K562 (cell line): ENCODE data around the gene S100A7A. TPM values are rescaled to one million over a fixed set of nuclear protein-coding genes. Genes with fewer than 3 reads are reported as not detected.

Experiments
- ATF3 ChIP-seq, 2 experiments: fragments of 450-650 bp in 1 of 2; sonication (generic) in 1 of 2; formaldehyde crosslinking in 1 of 2; IDR thresholded peaks in 1 of 2; conservative IDR thresholded peaks in 1 of 2; 2 replicates each; pipeline versions ENCODE4 v1.6.1 to v1.8.1; 2016 to 2023; ENCODE audit warnings: mild to moderate bottlenecking in 2 of 2, moderate library complexity in 2 of 2, inconsistent platforms in 1 of 2, missing genetic modification reagents in 1 of 2
- ATF4 ChIP-seq: fragments of 450-650 bp; formaldehyde crosslinking; IDR thresholded peaks from 2 replicates; pipeline ENCODE4 v1.4.0; 2022; ENCODE audit warnings: mild to moderate bottlenecking, moderate library complexity
- BRF1 ChIP-seq: IDR thresholded peaks from 3 replicates; pipeline ENCODE4 v1.6.1; 2011; ENCODE audit warnings: borderline replicate concordance, mild to moderate bottlenecking; ENCODE audit not compliant: insufficient read length; ENCODE audit errors: extremely low read depth
- CBX3 ChIP-seq, 2 experiments: IDR thresholded peaks; 1 replicate in 1 of 2; 2 replicates in 1 of 2; pipeline ENCODE4 v1.6.1; 2012; ENCODE audit warnings: inconsistent platforms in 2 of 2, low read length in 2 of 2, borderline replicate concordance in 1 of 2, control low read depth in 1 of 2
- E2F5 ChIP-seq: sonication (generic); formaldehyde crosslinking; IDR thresholded peaks from 2 replicates; pipeline ENCODE4 v1.8.0; 2022; ENCODE audit warnings: mild to moderate bottlenecking, missing genetic modification reagents
- ETV6 ChIP-seq, 3 experiments: fragments of 150-350 bp in 1 of 3; sonication (generic) in 1 of 3; formaldehyde crosslinking in 1 of 3; IDR thresholded peaks; 2 replicates each; pipeline versions ENCODE4 v1.6.1 to v1.8.0; 2014 to 2022; ENCODE audit warnings: borderline replicate concordance in 2 of 3, low read depth in 2 of 3, antibody characterized with exemption in 1 of 3, low read length in 1 of 3, mild to moderate bottlenecking in 1 of 3, missing genetic modification reagents in 1 of 3
- GABPA ChIP-seq: fragments of 200-800 bp; sonication (Bioruptor generic); conservative IDR thresholded peaks from 2 replicates; pipeline ENCODE4 v1.6.1; 2016; ENCODE audit warnings: low read depth, missing genetic modification characterization, missing compliant biosample characterization
- HDAC8 ChIP-seq: fragments of 450-650 bp; IDR thresholded peaks from 2 replicates; pipeline ENCODE4 v1.6.1; 2016; ENCODE audit warnings: mild to moderate bottlenecking, missing genetic modification characterization, moderate library complexity, missing compliant biosample characterization
- KDM4B ChIP-seq, 2 experiments: fragments of 450-650 bp in 1 of 2; sonication (generic) in 1 of 2; IDR thresholded peaks; 2 replicates each; pipeline ENCODE4 v1.6.1; 2016 to 2017; ENCODE audit warnings: borderline replicate concordance in 2 of 2, antibody characterized with exemption in 1 of 2, low read depth in 1 of 2, mild to moderate bottlenecking in 1 of 2
- KLF16 ChIP-seq: IDR thresholded peaks from 2 replicates; pipeline ENCODE4 v1.6.1; 2016; ENCODE audit warnings: antibody characterized with exemption
- NR2F6 ChIP-seq: fragments of 450-650 bp; formaldehyde crosslinking; IDR thresholded peaks from 2 replicates; pipeline ENCODE4 v1.4.0; 2020; ENCODE audit warnings: mild to moderate bottlenecking
- PHTF2 ChIP-seq: fragments of 250-450 bp; sonication (Bioruptor Pico); IDR thresholded peaks from 2 replicates; pipeline ENCODE4 v1.5.0; 2021; ENCODE audit warnings: mild to moderate bottlenecking
- POLR2B ChIP-seq: fragments of 450-650 bp; IDR thresholded peaks from 2 replicates; pipeline ENCODE4 v1.6.1; 2018; ENCODE audit warnings: low read depth; ENCODE audit not compliant: partially characterized antibody
- SLC30A9 ChIP-seq: fragments of 250-450 bp; sonication (Bioruptor Pico); IDR thresholded peaks from 2 replicates; pipeline ENCODE4 v1.8.0; 2022; ENCODE audit warnings: mild to moderate bottlenecking, moderate library complexity
- SOX6 ChIP-seq: fragments of 450-650 bp; IDR thresholded peaks from 2 replicates; pipeline ENCODE4 v1.6.1; 2014; ENCODE audit warnings: mild to moderate bottlenecking
- STAT6 ChIP-seq: sonication (generic); formaldehyde crosslinking; IDR thresholded peaks from 2 replicates; pipeline ENCODE4 v1.8.1; 2023; ENCODE audit warnings: mild to moderate bottlenecking, missing genetic modification reagents
- TCF3 ChIP-seq: sonication (generic); formaldehyde crosslinking; IDR thresholded peaks from 2 replicates; pipeline ENCODE4 v1.4.0; 2020; ENCODE audit warnings: mild to moderate bottlenecking, missing genetic modification reagents
- TGIF2 ChIP-seq: sonication (generic); formaldehyde crosslinking; IDR thresholded peaks from 2 replicates; pipeline ENCODE4 v1.8.1; 2022; ENCODE audit warnings: mild to moderate bottlenecking, missing genetic modification reagents, moderate library complexity
- ZBTB26 ChIP-seq: fragments of 450-650 bp; formaldehyde crosslinking; IDR thresholded peaks from 2 replicates; pipeline ENCODE4 v1.4.0; 2022; ENCODE audit warnings: missing genetic modification characterization
- ZNF133 ChIP-seq: fragments of 250-450 bp; sonication (Bioruptor Pico); IDR thresholded peaks from 2 replicates; pipeline ENCODE4 v1.4.0; 2020; ENCODE audit warnings: mild to moderate bottlenecking
- ZNF239 ChIP-seq: fragments of 250-450 bp; sonication (Bioruptor Pico); IDR thresholded peaks from 2 replicates; pipeline ENCODE4 v1.4.0; 2020; ENCODE audit warnings: mild to moderate bottlenecking
- ZNF551 ChIP-seq: fragments of 250-450 bp; sonication (Bioruptor Pico); IDR thresholded peaks from 2 replicates; pipeline ENCODE4 v1.5.0; 2021; ENCODE audit warnings: mild to moderate bottlenecking, moderate library complexity
- polyA plus RNA-seq, 8 experiments: library from polyadenylated mRNA; depleted of rRNA in 4 of 8; stranded (reverse) in 5 of 8; unstranded in 3 of 8; fragments of >200 nt; fragmentation: Nextera tagmentation in 2 of 8; fragmentation: Illumina TruSeq in 1 of 8; extraction: Ambion mirVana in 2 of 8; extraction: Trizol in 1 of 8; gene quantifications; 2 replicates each; pipeline versions ENCODE4 v1.2.1 to v1.2.3, GENCODE V29; 2011 to 2014; ENCODE audit warnings: inconsistent platforms in 1 of 8, missing spikeins in 1 of 8
- total RNA-seq, 7 experiments: library from RNA; depleted of rRNA in 6 of 7; stranded (reverse); fragments of >200 nt in 6 of 7; fragmentation: Illumina TruSeq in 2 of 7; extraction: Trizol in 2 of 7; gene quantifications; 2 replicates each; pipeline versions ENCODE4 v1.2.1 to v1.2.3, GENCODE V29; 2011 to 2021; ENCODE audit warnings: low replicate concordance in 1 of 7

S100A7A gene
- total and polyA plus RNA-seq, 9 of the 15 experiments (the other 6 are each of a cell fraction or from before 2014, with no cell fraction given), result not detected

GRCh38 chr1:153404768-153405167 is 11.6 kb upstream of the S100A7A start (continued):
- no peak for TF ChIP-seq HDAC8 (tag)
- no peak for TF ChIP-seq ZNF551 (CRISPR knock-in tag)
- no peak for TF ChIP-seq SLC30A9 (CRISPR knock-in tag)
- no peak for TF ChIP-seq ZBTB26 (CRISPR knock-in tag)
- TF ChIP-seq STAT6 (CRISPR knock-in tag), result no peak
- no peak for TF ChIP-seq ZNF239 (CRISPR knock-in tag)
- no peak for TF ChIP-seq TGIF2 (CRISPR knock-in tag)
- TF ChIP-seq ATF4, result no peak
- no peak for TF ChIP-seq KDM4B (IDR thresholded peaks at IDR 0.05; ENCODE audit: borderline replicate concordance in 2 of 2, low read depth in 1 of 2)
- TF ChIP-seq BRF1, result no peak
- TF ChIP-seq POLR2B, result no peak
- TF ChIP-seq PHTF2 (CRISPR knock-in tag), result no peak
- no peak for TF ChIP-seq ZNF133 (CRISPR knock-in tag)
- no peak for TF ChIP-seq ETV6 (IDR thresholded peaks at IDR 0.05; ENCODE audit: borderline replicate concordance in 1 of 2, low read depth in 2 of 2, low read length in 1 of 2)
- no peak for TF ChIP-seq ETV6 (CRISPR knock-in tag; IDR thresholded peaks at IDR 0.05; ENCODE audit: borderline replicate concordance)
- TF ChIP-seq TCF3 (CRISPR knock-in tag), result 0 out of 2 replicates have a peak, but pooled peaks have one; percentile 7
- TF ChIP-seq ATF3 (IDR thresholded peaks at IDR 0.05), result no peak
- peak; percentile 69 for TF ChIP-seq ATF3 (CRISPR knock-in tag; conservative IDR thresholded peaks at IDR 0.05)
- TF ChIP-seq SOX6, result no peak
- 0 out of 2 replicates have a peak, but pooled peaks have one; percentile 20 for TF ChIP-seq KLF16
- peak in 1 of 2 experiments; percentile 98; a peak in 2 of 3 replicates for TF ChIP-seq CBX3 (IDR thresholded peaks at IDR 0.05; ENCODE audit: borderline replicate concordance in 1 of 2, low read length in 2 of 2)
- TF ChIP-seq NR2F6 (CRISPR knock-in tag), result no peak
- TF ChIP-seq GABPA (tag), result no peak
- TF ChIP-seq E2F5, result 0 out of 2 replicates have a peak, but pooled peaks have one; percentile 77
